Activated CD8-positive, alpha-beta memory T cell treated with anti-CD3 and anti-CD28 coated beads, Interleukin-2, amount 50 U/mL, for 24 hours (primary cell): Measurements from ENCODE around the gene NBEA.

Experiments used
- DNase-seq: peaks from one replicate; pipeline ENCODE4 v3.0.0-alpha.2; 2020; ENCODE audit errors: extremely low read depth

The NBEA gene

DNA sequence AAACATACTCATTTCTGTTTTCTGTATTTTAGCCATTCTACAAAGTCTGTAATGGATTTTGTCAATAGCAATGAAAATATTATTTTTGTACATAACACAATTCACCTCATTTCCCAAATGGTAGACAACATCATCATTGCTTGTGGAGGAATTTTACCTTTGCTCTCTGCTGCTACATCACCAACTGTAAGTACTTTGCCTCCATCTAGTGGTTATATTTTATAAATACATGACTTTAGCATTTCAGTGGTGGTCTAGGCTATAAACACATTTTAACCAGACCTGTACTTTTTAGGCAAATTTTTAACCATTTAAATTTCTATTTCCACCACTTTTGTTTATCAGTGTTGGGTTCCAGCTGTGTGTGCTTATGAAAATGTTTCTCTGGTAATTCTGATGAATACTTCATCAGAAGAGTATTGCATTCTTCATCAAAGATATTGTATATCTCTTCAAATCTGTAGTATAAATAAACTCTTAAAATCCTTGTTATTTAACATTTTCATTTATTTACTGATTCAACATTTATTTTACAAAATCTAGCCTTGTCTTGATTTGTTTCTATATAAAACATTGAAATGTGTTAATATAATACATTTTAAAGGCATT lies 222.4 kb downstream of the NBEA start:
- no peak for DNase-seq

DNA sequence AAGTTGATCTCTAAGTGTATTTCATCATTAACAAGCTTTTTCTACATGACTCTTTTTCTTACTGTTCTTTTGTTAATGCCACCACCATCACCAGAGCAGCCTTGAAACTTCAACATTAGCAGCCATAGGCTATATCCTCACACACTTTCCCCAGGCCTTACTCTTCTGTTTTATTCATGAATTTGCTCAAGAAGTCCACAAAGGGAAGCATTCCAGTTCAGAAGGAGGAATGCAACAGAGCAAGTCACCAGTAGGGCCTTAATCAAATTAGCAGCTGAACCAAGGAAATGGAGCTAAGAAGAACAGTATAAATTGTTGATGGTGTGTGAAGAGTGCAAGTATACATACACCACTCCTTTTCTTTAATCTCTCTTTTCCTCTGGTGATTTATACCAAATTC lies 223.1 kb downstream of the NBEA start:
- DNase-seq, result no peak

DNA sequence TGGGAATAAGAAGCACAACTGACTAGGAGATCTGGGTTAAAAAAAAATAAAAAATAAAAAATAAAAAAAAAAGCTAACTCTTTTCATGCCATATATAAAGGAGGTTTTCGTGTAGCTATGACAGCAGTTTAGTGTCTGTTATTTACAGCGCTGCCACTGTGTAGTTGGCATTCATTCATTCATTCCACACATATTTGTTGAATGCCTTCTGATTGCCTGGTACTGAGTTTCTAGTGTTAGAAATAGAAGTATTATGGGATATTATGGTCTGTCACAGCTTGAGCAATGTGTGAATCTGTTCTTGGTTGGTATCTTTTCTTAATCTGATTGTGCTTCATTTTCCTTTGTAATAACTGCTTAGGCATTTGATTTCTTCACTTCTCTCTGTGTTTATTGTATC lies 237.4 kb downstream of the NBEA start:
- no peak for DNase-seq

DNA sequence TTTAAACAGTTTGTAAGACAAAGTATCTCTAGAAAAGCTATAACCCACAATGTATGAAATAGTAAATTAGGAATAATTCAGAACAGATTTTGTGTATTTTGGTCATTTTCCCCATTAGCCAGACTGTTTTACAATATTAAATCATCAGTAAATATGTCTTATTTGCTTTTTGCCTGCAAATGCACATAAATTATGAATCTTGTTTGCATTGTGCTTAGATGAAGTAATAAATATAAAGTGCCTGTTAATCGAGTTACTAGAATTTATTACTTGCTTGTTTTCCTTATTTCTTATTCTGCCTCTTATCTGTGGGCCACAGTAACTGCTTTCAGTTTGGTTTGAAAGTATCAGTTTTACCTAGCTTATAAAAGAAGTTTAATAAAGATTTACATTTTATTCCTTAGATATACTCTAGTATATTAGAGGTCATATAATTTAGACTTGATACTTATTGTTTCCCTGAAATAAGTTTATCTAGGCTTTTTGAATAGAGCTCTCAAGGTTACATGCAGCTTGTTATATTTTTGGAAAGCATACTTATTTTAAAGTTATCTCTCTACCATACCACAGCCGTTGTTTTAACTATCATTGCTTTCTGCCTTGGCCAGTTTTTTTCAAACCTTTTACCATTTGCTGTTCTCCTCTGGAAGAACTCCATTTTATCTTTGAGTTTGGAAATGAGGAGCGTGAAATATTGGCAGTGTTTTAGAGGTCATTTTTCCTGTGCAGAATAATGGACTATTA lies 238.0 kb downstream of the NBEA start:
- DNase-seq, result no peak

DNA sequence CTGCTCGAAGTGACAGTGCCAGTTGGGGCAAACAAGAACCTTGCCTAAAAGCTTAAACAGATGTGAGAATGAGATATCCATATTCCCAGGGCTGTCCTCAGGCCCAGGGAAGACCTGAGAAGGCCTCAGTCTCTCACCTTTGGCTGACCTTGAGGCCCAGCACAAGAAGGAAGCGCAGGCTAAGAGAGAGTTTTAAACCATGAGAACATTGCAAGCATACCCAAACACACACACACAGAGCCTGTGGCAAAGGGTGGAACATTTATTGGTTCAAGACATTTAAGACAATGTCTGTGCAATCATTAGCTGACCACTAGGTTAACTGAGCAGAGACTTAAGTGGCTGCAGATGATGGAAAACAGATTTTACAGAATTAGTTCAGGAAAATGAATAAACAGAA lies 248.2 kb downstream of the NBEA start:
- no peak for DNase-seq

DNA sequence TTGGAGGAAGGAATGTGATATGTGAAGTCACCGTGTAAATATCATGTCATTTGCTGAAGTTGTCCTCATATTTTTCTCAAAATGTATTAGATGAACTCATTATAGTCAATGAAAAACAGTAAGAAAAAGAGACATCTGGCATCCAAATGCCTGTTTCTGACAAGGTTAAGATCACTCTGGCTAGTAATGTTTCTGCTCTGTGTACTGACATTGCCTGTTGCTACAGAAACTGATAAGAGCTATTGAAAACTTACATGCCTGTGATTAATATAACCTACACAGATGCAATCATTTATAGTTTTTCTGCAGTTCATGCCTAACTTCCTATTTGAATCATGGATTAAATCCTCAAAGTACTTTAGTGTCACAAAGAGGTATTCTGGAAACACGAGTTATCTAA lies 249.8 kb downstream of the NBEA start:
- no peak for DNase-seq

- no peak for DNase-seq
Observed at GRCh38 chr13:35198613-35199200, 256.6 kb downstream of the NBEA start.

DNA sequence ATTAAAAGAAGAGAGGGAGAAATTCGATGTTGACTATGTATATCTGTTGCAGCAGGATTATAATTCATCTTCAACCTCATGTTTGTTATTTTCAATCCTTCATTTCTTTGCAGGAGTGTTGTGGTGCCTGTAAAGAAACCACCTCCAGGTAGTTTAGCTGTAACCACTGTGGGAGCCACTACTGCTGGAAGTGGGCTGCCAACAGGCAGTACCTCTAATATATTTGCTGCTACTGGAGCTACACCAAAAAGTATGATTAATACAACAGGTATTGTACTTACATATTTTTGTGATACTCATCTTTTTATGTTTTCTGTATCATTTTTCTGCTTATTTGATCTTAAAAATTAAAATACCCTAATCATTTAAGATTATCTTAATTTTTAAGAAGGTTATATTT lies 266.5 kb downstream of the NBEA start:
- no peak for DNase-seq

- DNase-seq, result no peak
Observed at GRCh38 chr13:35210261-35210660, 268.2 kb downstream of the NBEA start.

- DNase-seq, result no peak
Observed at GRCh38 chr13:35211949-35212348, 269.9 kb downstream of the NBEA start.

GRCh38 chr13:35213911-35214310 lies 271.8 kb downstream of the NBEA start:
- DNase-seq, result no peak

DNA sequence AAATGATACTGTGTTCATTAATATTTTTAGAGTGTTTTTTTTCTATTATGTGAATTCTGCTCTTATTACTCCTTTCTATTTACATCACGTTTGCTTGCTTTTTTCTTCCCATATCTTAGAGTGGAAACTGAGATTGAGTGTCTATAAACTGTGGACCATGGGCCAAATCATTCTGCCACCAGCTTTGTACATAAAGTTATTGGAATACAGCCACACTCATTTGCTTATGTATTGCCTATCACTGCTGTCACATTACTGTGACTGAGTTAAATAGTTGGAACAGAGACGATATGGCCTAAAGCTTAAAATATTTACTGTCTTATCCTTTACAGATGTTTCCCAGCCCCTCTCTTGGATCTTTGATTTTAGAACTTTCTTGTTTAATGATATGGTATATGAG lies 274.1 kb downstream of the NBEA start:
- no peak for DNase-seq

GRCh38 chr13:35219021-35219420 lies 277.0 kb downstream of the NBEA start:
- DNase-seq, result no peak

DNA sequence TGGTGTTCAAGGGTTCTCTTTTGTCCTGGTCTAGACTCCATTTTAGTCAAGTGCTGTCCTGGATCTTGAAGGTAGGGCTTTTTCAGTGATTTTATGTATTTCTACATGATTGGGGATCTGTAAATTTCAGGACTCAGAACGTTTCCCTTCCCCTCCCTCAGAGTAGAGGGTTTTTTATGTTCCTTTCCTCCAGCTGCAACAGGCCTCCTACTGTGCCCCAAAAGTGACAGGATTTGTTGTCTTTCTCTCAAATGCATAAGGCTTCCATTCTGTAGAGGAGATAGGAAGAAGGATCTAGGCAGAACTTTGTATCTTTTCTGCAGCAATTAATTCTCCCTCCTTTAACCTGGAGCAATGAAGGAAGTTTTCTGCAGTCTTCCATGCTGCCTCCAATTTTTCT lies 283.1 kb downstream of the NBEA start:
- no peak for DNase-seq

DNA sequence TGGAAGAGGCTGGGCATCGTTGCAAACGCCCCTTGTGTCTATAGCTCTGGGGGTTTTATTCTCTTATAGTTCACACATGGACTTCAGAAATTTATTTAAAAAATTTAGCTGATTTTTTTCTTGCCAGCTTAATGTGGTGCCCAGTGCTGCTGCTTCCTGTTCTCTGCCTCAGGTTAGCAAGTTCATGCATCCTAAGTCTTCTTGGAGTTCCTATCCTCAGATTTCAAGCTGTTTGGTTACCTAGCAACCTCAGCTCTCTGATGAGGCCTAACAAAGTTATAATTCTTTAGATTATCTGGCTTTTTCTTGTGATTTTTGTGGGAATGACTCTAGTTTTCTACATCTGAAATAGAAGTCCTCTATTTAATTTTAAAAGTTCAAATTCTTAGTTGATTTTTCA lies 283.5 kb downstream of the NBEA start:
- DNase-seq, result no peak

- no peak for DNase-seq
Observed at GRCh38 chr13:35228536-35228935, 286.5 kb downstream of the NBEA start.

GRCh38 chr13:35231426-35231825 lies 289.4 kb downstream of the NBEA start:
- no peak for DNase-seq

DNA sequence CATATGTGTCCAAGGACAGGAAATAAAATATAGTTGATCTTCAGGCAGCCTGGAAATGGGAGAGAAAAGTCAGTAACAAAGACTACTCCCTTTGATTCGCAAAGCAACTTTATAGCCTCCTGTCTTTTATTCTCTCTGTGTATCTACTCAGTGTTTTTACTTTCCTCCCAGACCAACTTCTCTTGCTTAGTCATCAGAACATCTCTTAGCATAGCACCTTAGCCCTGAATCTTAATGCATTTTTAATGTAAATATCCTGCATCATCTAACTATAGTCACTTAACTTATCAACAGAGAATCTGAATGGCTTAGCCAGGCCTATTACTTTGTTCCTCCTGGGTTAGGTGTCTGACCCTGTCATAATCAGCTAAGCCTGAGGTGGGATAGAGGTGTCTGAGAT lies 296.2 kb downstream of the NBEA start:
- no peak for DNase-seq

- DNase-seq, result no peak
Observed at GRCh38 chr13:35252536-35253205, 310.6 kb downstream of the NBEA start.

GRCh38 chr13:35255241-35255640 lies 313.2 kb downstream of the NBEA start:
- no peak for DNase-seq

DNA sequence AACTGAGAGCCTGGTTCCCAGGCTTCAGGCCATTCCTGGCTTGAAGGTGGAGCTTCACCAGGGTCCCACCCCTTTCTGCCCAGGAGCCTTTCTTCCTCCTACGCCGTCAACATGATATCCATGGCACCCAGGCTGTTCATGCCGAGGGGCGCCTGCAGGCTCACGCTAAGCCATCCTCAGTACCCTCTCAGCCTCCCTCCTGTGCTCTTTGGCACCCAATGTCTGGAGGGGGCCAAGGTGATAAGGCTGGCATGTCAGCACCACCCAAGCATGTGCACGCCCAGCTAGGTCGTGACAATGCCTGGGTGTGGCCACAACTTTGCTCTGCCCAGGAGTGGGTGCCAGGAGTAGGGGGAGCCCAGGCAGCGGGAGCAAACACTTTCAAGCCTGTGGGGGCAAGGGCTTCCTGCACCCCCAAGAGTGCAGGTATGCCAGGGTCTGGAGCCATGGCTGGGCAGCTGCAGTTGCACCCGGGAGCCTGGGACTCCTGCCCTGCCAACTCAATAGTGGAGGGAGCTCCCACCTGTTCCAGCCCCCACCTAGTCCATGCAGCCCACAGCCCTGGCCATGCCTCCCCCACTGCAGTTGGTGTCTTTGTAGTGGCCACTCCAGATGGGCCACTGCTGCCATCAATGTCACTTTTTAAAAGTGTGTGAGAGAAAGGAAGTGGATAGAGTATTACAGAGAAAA lies 314.5 kb downstream of the NBEA start:
- DNase-seq, result no peak

GRCh38 chr13:35260316-35260715 lies 318.2 kb downstream of the NBEA start:
- DNase-seq, result no peak
